ENCODE data around the gene PRCD.
"Not testable (repeated sequence)": the region's sequence is repeated elsewhere in the genome, so short reads cannot be mapped to it uniquely, and the experiment has no call there.

The PRCD gene

DNA sequence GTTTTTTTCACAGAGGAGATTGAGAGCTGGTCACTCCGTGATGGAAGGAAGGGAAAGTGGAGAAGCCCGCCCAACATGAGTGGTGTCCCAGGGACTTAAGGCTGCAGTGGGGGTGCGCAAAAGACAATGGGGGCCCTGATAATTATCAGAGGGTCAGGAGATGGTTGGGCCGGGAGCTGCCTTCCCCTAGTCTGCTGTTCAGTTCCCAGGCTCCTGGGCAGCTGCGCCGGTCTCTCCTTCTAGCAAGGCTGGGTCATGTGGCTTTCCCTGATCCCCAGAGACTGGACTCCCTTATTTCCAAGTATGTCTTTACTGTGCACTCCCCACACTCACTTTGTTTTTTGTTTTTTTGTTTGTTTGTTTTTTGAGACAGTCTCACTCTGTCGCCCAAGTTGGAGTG is 18.6 kb upstream of the PRCD start:
- TF ChIP-seq, protein P1, sequence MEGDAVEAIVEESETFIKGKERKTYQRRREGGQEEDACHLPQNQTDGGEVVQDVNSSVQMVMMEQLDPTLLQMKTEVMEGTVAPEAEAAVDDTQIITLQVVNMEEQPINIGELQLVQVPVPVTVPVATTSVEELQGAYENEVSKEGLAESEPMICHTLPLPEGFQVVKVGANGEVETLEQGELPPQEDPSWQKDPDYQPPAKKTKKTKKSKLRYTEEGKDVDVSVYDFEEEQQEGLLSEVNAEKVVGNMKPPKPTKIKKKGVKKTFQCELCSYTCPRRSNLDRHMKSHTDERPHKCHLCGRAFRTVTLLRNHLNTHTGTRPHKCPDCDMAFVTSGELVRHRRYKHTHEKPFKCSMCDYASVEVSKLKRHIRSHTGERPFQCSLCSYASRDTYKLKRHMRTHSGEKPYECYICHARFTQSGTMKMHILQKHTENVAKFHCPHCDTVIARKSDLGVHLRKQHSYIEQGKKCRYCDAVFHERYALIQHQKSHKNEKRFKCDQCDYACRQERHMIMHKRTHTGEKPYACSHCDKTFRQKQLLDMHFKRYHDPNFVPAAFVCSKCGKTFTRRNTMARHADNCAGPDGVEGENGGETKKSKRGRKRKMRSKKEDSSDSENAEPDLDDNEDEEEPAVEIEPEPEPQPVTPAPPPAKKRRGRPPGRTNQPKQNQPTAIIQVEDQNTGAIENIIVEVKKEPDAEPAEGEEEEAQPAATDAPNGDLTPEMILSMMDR (IDR thresholded peaks at IDR 0.05; ENCODE audit: control extremely low read depth, extremely low read depth, low read depth, missing control alignments), result no peak
- POLR2A ChIA-PET, result interaction anchor here (0.7 kb wide), 1 partner anchor 1162 kb away, joined by 3 read pairs; no protein-coding TSS in a partner anchor
- no peak for DNase-seq (ENCODE audit: extremely low spot score)
- CTCF ChIA-PET, result interaction anchor here (1.1 to 6.5 kb wide), 5 partner anchors 9 to 104 kb away, joined by 3 to 109 read pairs (median 26); no protein-coding TSS in a partner anchor

DNA sequence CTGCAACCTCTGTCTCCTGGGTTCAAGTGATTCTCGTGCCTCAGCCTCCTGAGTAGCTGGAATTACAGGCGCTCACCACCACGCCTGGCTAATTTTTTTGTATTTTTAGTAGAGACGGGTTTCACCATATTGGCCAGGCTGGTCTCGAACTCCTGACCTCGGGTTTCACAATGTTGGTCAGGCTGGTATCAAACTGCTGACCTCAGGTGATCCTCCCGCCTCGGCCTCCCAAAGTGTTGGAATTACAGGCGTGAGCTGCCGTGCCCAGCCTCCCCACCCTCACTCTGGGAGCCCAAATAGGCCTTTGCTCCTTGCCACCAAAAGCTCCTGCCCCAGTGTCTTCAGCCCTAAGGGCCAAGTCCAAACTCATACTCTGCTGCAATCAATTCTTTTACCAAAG is 18.2 kb upstream of the PRCD start:
- ChIA-PET POLR2A (interaction anchor here (0.7 kb wide), 1 partner anchor 1162 kb away, joined by 3 read pairs; no protein-coding TSS in a partner anchor), CTCF (interaction anchor here (1.1 to 6.5 kb wide), 5 partner anchors 10 to 103 kb away, joined by 3 to 109 read pairs (median 26); no protein-coding TSS in a partner anchor)
- DNase-seq (ENCODE audit: extremely low spot score), result not testable (repeated sequence)

GRCh38 chr17:76523084-76524037 is 16.5 kb upstream of the PRCD start:
- peak; percentile 89 for DNase-seq (ENCODE audit: extremely low spot score)
- ChIA-PET POLR2A (no interaction called here), CTCF (interaction anchor here (0.6 to 6.5 kb wide), 50 partner anchors 10 to 208 kb away, joined by 3 to 109 read pairs (median 6); partner anchors contain the start of genes AANAT, CYGB, PRCD and ST6GALNAC2)
- TF ChIP-seq, protein P1 (IDR thresholded peaks at IDR 0.05; ENCODE audit: control extremely low read depth, extremely low read depth, low read depth, missing control alignments), result peak; percentile 95

- no peak for DNase-seq (ENCODE audit: extremely low spot score)
- POLR2A ChIA-PET, result no interaction called here
- CTCF ChIA-PET, result interaction anchor here (0.9 to 6.5 kb wide), 10 partner anchors 11 to 157 kb away, joined by 3 to 109 read pairs (median 10); partner anchors contain the start of gene PRCD
- TF ChIP-seq, protein P1 (IDR thresholded peaks at IDR 0.05; ENCODE audit: control extremely low read depth, extremely low read depth, low read depth, missing control alignments), result no peak
These were observed 15.0 kb upstream of the PRCD start for GRCh38 chr17:76524598-76525512.

DNA sequence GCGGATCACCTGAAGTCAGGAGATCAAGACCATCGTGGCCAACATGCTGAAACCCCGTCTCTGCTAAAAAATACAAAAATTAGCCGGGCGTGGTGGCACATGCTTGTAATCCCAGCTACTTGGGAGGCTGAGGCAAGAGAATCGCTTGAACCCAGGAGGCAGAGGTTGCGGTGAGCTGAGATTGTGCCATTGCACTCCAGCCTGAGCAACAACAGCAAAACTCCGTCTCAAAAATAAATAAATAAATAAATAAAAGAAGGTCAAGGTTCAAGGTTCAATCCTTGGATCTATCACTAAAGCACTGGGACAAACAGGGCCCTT is 14.4 kb upstream of the PRCD start:
- DNase-seq (ENCODE audit: extremely low spot score); POLR2A ChIA-PET: not testable (repeated sequence)
- CTCF ChIA-PET, result interaction anchor here (0.9 to 6.5 kb wide), 3 partner anchors 19 to 156 kb away, joined by 3 to 109 read pairs (median 3); no protein-coding TSS in a partner anchor

DNA sequence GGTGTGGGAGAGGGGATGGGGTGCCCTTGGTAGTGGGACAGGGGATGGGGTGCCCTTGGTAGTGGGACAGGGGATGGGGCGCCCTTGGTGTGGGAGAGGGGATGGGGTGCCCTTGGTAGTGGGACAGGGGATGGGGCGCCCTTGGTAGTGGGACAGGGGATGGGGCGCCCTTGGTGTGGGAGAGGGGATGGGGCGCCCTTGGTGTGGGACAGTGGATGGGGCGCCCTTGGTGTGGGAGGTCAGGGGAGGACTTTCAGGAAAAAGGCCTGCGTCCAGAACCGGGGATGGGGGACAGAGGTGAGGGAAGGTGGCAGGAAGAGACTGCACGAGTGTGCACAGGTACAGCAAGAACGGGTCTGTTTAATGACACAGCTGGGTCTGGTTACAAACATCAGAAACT is 12.8 kb upstream of the PRCD start:
- CTCF ChIA-PET, result interaction anchor here (0.9 to 2.5 kb wide), 9 partner anchors 8 to 154 kb away, joined by 3 to 23 read pairs (median 9); no protein-coding TSS in a partner anchor
- DNase-seq (ENCODE audit: extremely low spot score); POLR2A ChIA-PET: not testable (repeated sequence)

DNA sequence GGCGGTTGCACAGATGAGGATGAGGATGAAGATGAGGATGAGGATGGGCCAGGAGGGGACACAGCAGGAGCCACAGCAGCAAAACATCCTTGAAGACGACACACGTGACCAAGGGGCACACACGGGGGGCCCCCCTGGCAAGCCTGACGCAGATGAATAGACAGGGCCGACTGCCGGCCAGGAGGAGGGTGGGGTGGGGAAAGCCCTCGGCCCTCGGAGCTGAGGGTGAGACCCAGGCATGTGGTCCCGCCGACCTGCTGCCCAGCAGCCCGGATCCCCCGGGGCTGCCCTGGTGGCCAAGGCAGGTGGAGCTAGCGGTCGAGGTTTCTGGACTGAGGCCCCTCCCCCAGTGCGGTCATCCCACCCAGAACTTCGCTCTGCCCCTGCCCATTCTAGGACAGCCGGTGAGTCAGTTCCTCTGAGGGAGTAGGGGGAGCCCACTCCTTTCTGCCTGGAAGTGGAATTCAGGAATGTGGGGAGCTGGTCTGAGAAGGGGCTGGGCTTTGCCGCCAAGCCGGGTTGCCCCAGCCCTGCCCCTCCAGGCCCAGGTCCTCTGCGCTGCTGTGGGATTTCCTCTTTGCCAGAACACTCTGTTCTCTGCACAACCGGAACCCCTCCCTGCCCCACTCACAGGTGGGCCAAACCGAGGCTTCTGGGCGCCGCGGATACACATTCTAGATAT is 12.3 kb upstream of the PRCD start:
- DNase-seq (ENCODE audit: extremely low spot score), result peak; percentile 54
- TF ChIP-seq, protein P1 (IDR thresholded peaks at IDR 0.05; ENCODE audit: control extremely low read depth, extremely low read depth, low read depth, missing control alignments), result no peak
- ChIA-PET POLR2A (no interaction called here), CTCF (interaction anchor here (0.9 to 2.5 kb wide), 13 partner anchors 9 to 154 kb away, joined by 3 to 23 read pairs (median 6); no protein-coding TSS in a partner anchor)
